Measurements from ENCODE around the gene PGM2L1.

PGM2L1 gene

GRCh38 chr11:74397501-74398243, 561 bp downstream of the PGM2L1 start:
- Histone ChIP-seq H3K4me1 (ENCODE audit: control insufficient read depth, insufficient read depth, low read length, poor library complexity, severe bottlenecking) (no peaks in the 10 kb centered on the region), H3K4me3 (ENCODE audit: extremely low read depth, insufficient read depth, low read length, poor library complexity, severe bottlenecking) (peak overlapping the region; percentile 88), H3K36me3 (ENCODE audit: control insufficient read depth, insufficient read depth, low read length) (no peaks in the 10 kb centered on the region), H3K27ac (ENCODE audit: low read depth, low read length, severe bottlenecking) (no peak overlapping the region), H3K9me3 (ENCODE audit: control insufficient read depth, low read length) (no peaks in the 10 kb centered on the region)
- WGBS, 2 experiments (ENCODE audit: insufficient coverage in 2 of 2): 1 to 3% methylated on average over 18 to 26 of the region's 35 CpGs

DNA sequence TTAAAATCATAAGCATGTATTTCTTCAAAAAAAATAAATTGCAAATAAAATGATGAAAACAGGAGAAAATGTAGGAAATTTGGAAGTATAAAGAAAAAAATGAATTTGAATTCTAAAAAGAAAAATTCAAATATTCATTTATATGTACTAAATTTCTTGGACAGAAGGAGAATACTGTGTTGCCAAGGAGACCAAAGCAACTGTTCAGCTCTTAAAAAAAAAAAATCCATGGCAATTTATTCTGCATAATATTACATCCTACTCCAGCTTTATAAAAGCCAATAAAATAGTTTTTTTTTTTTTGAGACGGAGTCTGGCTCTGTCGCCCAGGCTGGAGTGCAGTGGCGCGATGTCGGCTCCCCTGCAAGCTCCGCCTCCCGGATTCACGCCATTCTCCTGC, 6.0 kb downstream of the PGM2L1 start:
- WGBS, 2 experiments (ENCODE audit: insufficient coverage in 2 of 2): 98% methylated on average over 6 to 8 of the region's 8 CpGs
- H3K4me3 ChIP-seq (ENCODE audit: extremely low read depth, insufficient read depth, low read length, poor library complexity, severe bottlenecking): no peak overlapping the region
- H3K9me3 ChIP-seq (ENCODE audit: control insufficient read depth, low read length): no peaks in the 10 kb centered on the region
- H3K36me3 ChIP-seq (ENCODE audit: control insufficient read depth, insufficient read depth, low read length): no peaks in the 10 kb centered on the region
- no peaks in the 10 kb centered on the region for H3K4me1 ChIP-seq (ENCODE audit: control insufficient read depth, insufficient read depth, low read length, poor library complexity, severe bottlenecking)
- H3K27ac ChIP-seq (ENCODE audit: low read depth, low read length, severe bottlenecking): no peak overlapping the region

DNA sequence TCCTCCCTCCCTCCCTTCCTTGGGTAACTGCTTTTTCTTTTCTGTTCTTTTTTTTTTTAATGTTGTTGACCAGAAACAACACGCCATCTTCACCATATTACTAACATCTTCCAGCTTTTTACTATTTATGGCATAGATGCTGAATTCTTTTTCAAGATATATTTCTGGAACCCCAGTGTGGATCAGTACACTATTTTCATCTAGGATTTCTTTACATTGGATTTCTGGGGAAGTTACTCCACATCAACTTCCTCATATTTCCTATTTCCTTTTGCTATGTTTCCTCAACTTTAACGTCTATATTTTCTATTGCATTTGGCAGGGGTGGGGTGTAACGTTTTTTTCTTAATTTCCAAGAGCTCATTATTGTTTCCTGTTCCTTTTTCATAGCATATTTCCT, 7.0 kb downstream of the PGM2L1 start:
- Histone ChIP-seq H3K27ac (ENCODE audit: low read depth, low read length, severe bottlenecking) (no peak overlapping the region), H3K4me1 (ENCODE audit: control insufficient read depth, insufficient read depth, low read length, poor library complexity, severe bottlenecking) (no peaks in the 10 kb centered on the region), H3K36me3 (ENCODE audit: control insufficient read depth, insufficient read depth, low read length) (no peaks in the 10 kb centered on the region), H3K4me3 (ENCODE audit: extremely low read depth, insufficient read depth, low read length, poor library complexity, severe bottlenecking) (no peak overlapping the region), H3K9me3 (ENCODE audit: control insufficient read depth, low read length) (no peaks in the 10 kb centered on the region)
- no CpG with 5 or more reads among the region's 3 CpGs for WGBS, 2 experiments (ENCODE audit: insufficient coverage in 2 of 2)

- Histone ChIP-seq H3K4me3 (ENCODE audit: extremely low read depth, insufficient read depth, low read length, poor library complexity, severe bottlenecking) (no peak overlapping the region), H3K9me3 (ENCODE audit: control insufficient read depth, low read length) (no peaks in the 10 kb centered on the region), H3K27ac (ENCODE audit: low read depth, low read length, severe bottlenecking) (no peak overlapping the region), H3K4me1 (ENCODE audit: control insufficient read depth, insufficient read depth, low read length, poor library complexity, severe bottlenecking) (no peaks in the 10 kb centered on the region), H3K36me3 (ENCODE audit: control insufficient read depth, insufficient read depth, low read length) (no peaks in the 10 kb centered on the region)
- no CpG with 5 or more reads among the region's 2 CpGs for WGBS, 2 experiments (ENCODE audit: insufficient coverage in 2 of 2)
These were observed 7.5 kb downstream of the PGM2L1 start for GRCh38 chr11:74390697-74391096.

- no peaks in the 10 kb centered on the region for H3K9me3 ChIP-seq (ENCODE audit: control insufficient read depth, low read length)
- WGBS, 2 experiments (ENCODE audit: insufficient coverage in 2 of 2): 0% methylated on average over 2 of the region's 2 CpGs
- H3K4me1 ChIP-seq (ENCODE audit: control insufficient read depth, insufficient read depth, low read length, poor library complexity, severe bottlenecking): no peaks in the 10 kb centered on the region
- H3K36me3 ChIP-seq (ENCODE audit: control insufficient read depth, insufficient read depth, low read length): no peaks in the 10 kb centered on the region
- H3K4me3 ChIP-seq (ENCODE audit: extremely low read depth, insufficient read depth, low read length, poor library complexity, severe bottlenecking): no peak overlapping the region
- H3K27ac ChIP-seq (ENCODE audit: low read depth, low read length, severe bottlenecking): no peak overlapping the region
These were observed 9.4 kb downstream of the PGM2L1 start for GRCh38 chr11:74388678-74389327.

- no peaks in the 10 kb centered on the region for H3K36me3 ChIP-seq (ENCODE audit: control insufficient read depth, insufficient read depth, low read length)
- H3K4me1 ChIP-seq (ENCODE audit: control insufficient read depth, insufficient read depth, low read length, poor library complexity, severe bottlenecking): no peaks in the 10 kb centered on the region
- 92 to 94% methylated on average over 3 of the region's 3 CpGs for WGBS, 2 experiments (ENCODE audit: insufficient coverage in 2 of 2)
- no peak overlapping the region for H3K27ac ChIP-seq (ENCODE audit: low read depth, low read length, severe bottlenecking)
- no peak overlapping the region for H3K4me3 ChIP-seq (ENCODE audit: extremely low read depth, insufficient read depth, low read length, poor library complexity, severe bottlenecking)
- no peaks in the 10 kb centered on the region for H3K9me3 ChIP-seq (ENCODE audit: control insufficient read depth, low read length)
These were observed 13.6 kb downstream of the PGM2L1 start for GRCh38 chr11:74384641-74385040.

DNA sequence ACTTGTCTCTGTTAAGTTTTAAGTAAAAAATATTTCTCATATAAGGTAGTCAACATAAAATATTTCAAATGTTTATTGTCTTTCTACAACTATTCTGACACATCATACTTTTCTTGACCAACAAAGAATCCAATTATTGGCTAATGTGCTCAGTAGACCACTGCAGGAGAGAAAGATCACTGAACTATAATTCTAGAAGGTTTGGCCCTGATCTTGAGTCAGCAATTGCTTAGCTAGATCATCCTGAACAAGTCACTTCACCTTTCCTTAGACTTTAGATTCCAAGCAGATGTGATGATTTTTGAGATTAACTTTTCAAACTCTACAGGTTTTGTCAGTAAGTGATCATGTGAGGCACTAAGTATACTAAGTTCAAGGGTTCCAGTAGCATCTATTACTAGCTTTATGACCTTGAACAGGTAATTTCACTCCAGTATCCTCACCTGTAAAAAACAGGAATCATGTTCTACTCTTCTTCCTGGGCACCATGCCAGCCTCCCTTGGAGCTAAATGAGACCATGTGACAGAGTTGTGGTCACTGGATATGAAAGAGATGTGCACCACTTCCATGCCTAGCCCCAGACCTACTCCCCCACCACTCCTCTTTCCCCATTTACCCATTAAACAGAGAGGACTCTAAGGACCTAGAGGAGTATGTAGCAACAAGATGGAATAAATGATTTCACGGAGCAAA, 17.3 kb downstream of the PGM2L1 start:
- no CpG with 5 or more reads among the region's 1 CpG for whole genome bisulfite sequencing, 2 experiments (ENCODE audit: insufficient coverage in 2 of 2)
- Histone ChIP-seq H3K36me3 (ENCODE audit: control insufficient read depth, insufficient read depth, low read length) (no peaks in the 10 kb centered on the region), H3K4me1 (ENCODE audit: control insufficient read depth, insufficient read depth, low read length, poor library complexity, severe bottlenecking) (no peaks in the 10 kb centered on the region), H3K27ac (ENCODE audit: low read depth, low read length, severe bottlenecking) (no peak overlapping the region), H3K4me3 (ENCODE audit: extremely low read depth, insufficient read depth, low read length, poor library complexity, severe bottlenecking) (no peak overlapping the region), H3K9me3 (ENCODE audit: control insufficient read depth, low read length) (peaks cover 3% of the 10 kb centered on the region)

DNA sequence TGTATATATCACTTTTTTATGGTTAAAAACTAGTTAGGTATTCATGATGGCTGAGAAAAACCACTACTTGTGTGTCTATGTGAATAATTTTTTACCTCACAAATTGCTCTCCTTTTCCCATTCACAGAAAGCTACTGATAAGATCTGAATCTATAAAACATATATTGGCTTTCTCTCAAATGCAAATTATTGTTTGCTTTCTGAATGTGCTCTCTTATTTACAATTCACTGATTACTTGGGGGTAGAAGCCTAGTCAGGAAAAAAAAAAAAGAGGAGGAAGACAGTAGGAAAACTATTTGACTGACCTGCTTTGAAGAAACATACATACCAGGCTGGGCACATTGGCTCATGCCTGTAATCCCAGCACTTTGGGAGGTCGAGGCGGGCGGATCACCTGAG, 20.5 kb downstream of the PGM2L1 start:
- Histone ChIP-seq H3K36me3 (ENCODE audit: control insufficient read depth, insufficient read depth, low read length) (no peaks in the 10 kb centered on the region), H3K4me3 (ENCODE audit: extremely low read depth, insufficient read depth, low read length, poor library complexity, severe bottlenecking) (no peak overlapping the region), H3K27ac (ENCODE audit: low read depth, low read length, severe bottlenecking) (no peak overlapping the region), H3K9me3 (ENCODE audit: control insufficient read depth, low read length) (peaks cover 3% of the 10 kb centered on the region), H3K4me1 (ENCODE audit: control insufficient read depth, insufficient read depth, low read length, poor library complexity, severe bottlenecking) (no peaks in the 10 kb centered on the region)
- WGBS, 2 experiments (ENCODE audit: insufficient coverage in 2 of 2): 95 to 100% methylated on average over 3 of the region's 3 CpGs

- H3K4me1 ChIP-seq (ENCODE audit: control insufficient read depth, insufficient read depth, low read length, poor library complexity, severe bottlenecking): no peaks in the 10 kb centered on the region
- no peaks in the 10 kb centered on the region for H3K36me3 ChIP-seq (ENCODE audit: control insufficient read depth, insufficient read depth, low read length)
- H3K27ac ChIP-seq (ENCODE audit: low read depth, low read length, severe bottlenecking): no peak overlapping the region
- H3K9me3 ChIP-seq (ENCODE audit: control insufficient read depth, low read length): no peaks in the 10 kb centered on the region
- H3K4me3 ChIP-seq (ENCODE audit: extremely low read depth, insufficient read depth, low read length, poor library complexity, severe bottlenecking): no peak overlapping the region
These were observed 24.9 kb downstream of the PGM2L1 start for GRCh38 chr11:74373382-74373781.

DNA sequence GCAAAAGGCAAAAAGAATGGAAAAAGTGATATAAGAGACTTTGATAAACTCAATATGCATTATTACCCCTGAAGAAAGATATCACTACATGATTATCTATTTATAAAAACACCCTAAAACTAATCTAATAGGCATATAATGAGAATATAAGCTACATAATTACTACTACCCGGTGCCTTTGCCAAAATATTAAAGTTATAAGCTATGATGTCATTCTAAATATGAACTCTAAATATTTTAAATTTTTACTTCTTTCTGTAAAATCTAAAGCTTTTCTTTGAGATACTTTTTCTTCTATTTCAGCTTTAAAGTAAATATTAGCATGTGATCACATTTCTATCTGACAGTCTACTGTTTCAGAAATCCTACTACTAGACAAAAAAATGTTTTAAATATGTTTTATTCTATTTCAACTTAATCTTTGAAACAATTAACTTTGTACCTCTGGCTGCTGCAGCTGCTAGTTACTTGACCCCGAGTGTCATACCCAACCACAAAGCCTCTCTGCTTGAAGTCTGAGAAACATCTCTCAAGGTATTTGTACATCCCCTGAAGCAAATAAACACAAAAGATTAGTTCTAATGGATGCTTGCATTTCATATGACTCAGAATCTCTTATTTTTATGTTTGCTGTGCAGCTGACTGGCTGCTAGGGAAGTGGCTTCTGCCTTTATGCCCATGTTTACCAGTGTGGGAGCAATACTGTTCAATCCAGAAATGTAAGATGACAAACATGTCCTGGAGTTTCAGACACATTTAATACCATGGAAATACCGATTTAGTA, 26.8 kb downstream of the PGM2L1 start:
- Histone ChIP-seq H3K4me3 (ENCODE audit: extremely low read depth, insufficient read depth, low read length, poor library complexity, severe bottlenecking) (no peak overlapping the region), H3K36me3 (ENCODE audit: control insufficient read depth, insufficient read depth, low read length) (no peaks in the 10 kb centered on the region), H3K9me3 (ENCODE audit: control insufficient read depth, low read length) (no peaks in the 10 kb centered on the region), H3K27ac (ENCODE audit: low read depth, low read length, severe bottlenecking) (no peak overlapping the region), H3K4me1 (ENCODE audit: control insufficient read depth, insufficient read depth, low read length, poor library complexity, severe bottlenecking) (peaks cover 4% of the 10 kb centered on the region)
- WGBS, 2 experiments (ENCODE audit: insufficient coverage in 2 of 2): 67 to 89% methylated on average over 1 of the region's 3 CpGs
